Activated CD8-positive, alpha-beta memory T cell treated with anti-CD3 and anti-CD28 coated beads for 48 hours (primary cell): ENCODE results near the gene PATJ.

Experiments used
- DNase-seq, 3 experiments: peaks; one replicate each; pipeline ENCODE4 v3.0.0-alpha.2; 2020; ENCODE audit warnings: low read depth in 2 of 3, low spot score in 2 of 3

Gene PATJ

GRCh38 chr1:62089570-62089969 is 347.3 kb downstream of the PATJ start:
- no peak for DNase-seq

- no peak for DNase-seq
Observed at GRCh38 chr1:62090016-62090415, 347.7 kb downstream of the PATJ start.

- DNase-seq: no peak
Observed at GRCh38 chr1:62092110-62092509, 349.8 kb downstream of the PATJ start.

GRCh38 chr1:62093261-62093660 is 351.0 kb downstream of the PATJ start:
- no peak for DNase-seq

GRCh38 chr1:62097464-62097863 is 355.2 kb downstream of the PATJ start:
- no peak for DNase-seq

GRCh38 chr1:62100442-62100841 is 358.2 kb downstream of the PATJ start:
- no peak for DNase-seq

- DNase-seq: no peak
Observed at GRCh38 chr1:62103846-62104245, 361.6 kb downstream of the PATJ start.

- no peak for DNase-seq
Observed at GRCh38 chr1:62107923-62108322, 365.6 kb downstream of the PATJ start.

GRCh38 chr1:62109124-62109523 is 366.8 kb downstream of the PATJ start:
- DNase-seq: no peak

- DNase-seq: no peak
Observed at GRCh38 chr1:62110198-62110817, 368.0 kb downstream of the PATJ start.

GRCh38 chr1:62111084-62111483 is 368.8 kb downstream of the PATJ start:
- DNase-seq: no peak

- DNase-seq: no peak
Observed at GRCh38 chr1:62113507-62113906, 371.2 kb downstream of the PATJ start.

GRCh38 chr1:62117018-62117750 is 374.9 kb downstream of the PATJ start:
- no peak for DNase-seq

GRCh38 chr1:62126579-62127290 is 384.5 kb downstream of the PATJ start:
- DNase-seq: no peak

- no peak for DNase-seq
Observed at GRCh38 chr1:62128745-62129144, 386.5 kb downstream of the PATJ start.

GRCh38 chr1:62131093-62131725 is 388.9 kb downstream of the PATJ start:
- DNase-seq: no peak

- no peak for DNase-seq
Observed at GRCh38 chr1:62138029-62138428, 395.7 kb downstream of the PATJ start.

- no peak for DNase-seq
Observed at GRCh38 chr1:62139410-62139809, 397.1 kb downstream of the PATJ start.

- DNase-seq: no peak
Observed at GRCh38 chr1:62140666-62141065, 398.4 kb downstream of the PATJ start.

GRCh38 chr1:62142496-62142895 is 400.2 kb downstream of the PATJ start:
- DNase-seq: no peak

GRCh38 chr1:62144238-62144831 is 402.1 kb downstream of the PATJ start:
- no peak for DNase-seq
